NCI-H187 (cell line): ENCODE results near the gene HAPLN1.

Experiments
- DNase-seq, 2 experiments: peaks; one replicate each; lab custom pipeline; 2025; lab: John Stamatoyannopoulos, UW

The HAPLN1 gene

GRCh38 chr5:83718195-83718825 lies 2.3 kb downstream of the HAPLN1 start:
- DNase-seq, result peak; percentile 1 to 31

- DNase-seq, result peak in 1 of 2 experiments; percentile 32
These were observed 5.2 kb downstream of the HAPLN1 start for GRCh38 chr5:83715236-83716065.

DNA sequence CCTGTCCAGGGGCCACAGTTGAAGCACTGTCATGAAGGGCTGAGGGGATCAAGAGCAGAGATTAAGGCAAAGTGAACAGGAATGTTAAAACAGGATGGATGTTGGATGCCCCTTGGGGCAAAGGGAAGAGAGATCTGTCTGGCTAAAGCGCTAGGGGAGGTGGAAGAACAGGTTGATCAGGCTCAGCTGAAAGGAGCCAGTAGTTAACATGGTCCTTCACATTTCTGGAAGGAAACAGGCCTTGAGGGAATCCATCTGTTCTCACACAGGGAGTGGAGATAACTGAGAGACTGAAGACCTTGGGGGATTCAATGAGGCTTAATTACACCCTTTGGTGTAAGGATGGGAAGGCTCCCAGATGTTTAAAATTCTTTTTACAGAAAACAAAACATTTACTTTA lies 5.8 kb downstream of the HAPLN1 start:
- peak in 1 of 2 experiments; percentile 57 for DNase-seq

GRCh38 chr5:83711982-83712601 lies 8.6 kb downstream of the HAPLN1 start:
- DNase-seq, result peak in 1 of 2 experiments; percentile 1

DNA sequence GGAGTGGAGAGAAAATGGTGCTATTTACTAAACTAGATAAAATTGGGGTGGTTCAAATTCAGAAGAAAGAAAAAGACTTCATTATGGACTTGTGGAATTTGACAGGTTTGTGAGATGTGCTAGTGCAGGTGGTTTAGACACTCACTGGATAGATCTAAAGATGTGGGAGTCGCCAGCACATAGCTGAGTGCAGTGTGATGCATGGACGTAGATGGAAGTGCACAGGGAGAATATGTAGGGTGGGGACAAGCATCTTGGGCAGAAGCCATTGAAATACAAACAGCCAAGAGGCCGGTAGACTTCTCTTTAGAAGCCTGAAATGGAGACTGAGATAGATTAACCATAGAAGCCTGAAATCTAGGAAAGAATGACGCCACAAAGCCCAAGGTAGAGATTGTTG lies 10.7 kb downstream of the HAPLN1 start:
- DNase-seq, result no peak

DNA sequence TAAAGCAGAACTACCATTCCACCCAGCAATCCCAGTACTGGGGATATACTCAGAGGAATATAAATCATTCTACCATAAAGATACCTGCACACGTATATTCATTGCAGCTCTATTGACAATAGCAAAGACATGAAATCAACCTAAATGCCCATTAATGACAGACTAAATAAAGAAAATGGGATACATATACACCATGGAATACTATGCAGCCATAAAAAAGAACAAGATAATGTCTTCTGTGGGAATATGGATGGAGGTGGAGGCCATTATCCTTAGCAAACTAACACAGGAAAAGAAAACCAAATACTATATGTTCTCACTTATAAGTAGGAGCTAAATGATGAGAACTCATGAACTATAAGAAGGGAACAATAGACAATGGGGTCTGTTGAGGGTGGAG lies 12.5 kb downstream of the HAPLN1 start:
- no peak for DNase-seq

DNA sequence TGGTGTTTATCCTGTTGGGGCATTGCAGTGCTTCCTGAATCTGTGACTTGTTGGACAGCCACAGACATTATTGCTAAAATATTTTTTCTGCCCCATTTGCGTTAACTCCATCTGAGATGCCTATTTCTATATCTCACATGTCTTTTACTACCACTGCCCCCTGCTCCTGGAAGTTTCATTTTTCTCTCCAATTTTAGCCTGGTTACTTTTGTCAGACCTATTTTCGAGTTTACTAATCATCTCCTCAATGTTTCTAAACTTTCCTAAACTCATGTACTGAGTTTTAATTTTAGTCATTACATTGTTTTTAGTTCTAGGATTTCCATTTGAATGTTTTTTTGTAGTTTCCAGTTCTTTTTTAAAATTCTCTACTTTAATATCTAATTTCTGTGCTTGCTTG lies 17.6 kb downstream of the HAPLN1 start:
- no peak for DNase-seq

GRCh38 chr5:83701886-83702285 lies 18.8 kb downstream of the HAPLN1 start:
- DNase-seq, result no peak

GRCh38 chr5:83689881-83690280 lies 30.8 kb downstream of the HAPLN1 start:
- DNase-seq, result no peak

GRCh38 chr5:83688281-83688680 lies 32.4 kb downstream of the HAPLN1 start:
- DNase-seq, result no peak

DNA sequence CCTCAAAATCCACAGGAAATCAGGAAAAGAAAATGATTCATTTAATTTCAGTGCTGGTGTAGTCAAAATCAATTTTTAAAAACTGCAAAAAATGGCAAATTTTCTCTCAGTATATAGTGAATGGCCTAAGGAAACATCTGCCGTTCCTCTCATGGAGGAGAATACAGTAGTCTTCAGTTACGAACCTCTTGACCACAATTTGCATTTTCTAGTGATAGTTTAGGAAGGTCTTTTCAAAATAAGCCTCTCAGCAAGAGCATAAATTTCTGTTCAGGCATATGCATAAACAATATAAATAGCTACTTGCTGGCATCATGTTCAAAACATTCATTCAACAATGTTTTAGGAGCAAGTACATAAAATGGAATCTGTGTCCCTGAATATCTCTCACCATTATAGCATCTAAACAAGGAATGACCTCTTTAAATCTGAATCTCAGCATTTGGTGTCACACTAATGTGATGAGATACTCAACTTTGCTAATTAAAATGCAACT lies 33.5 kb downstream of the HAPLN1 start:
- DNase-seq, result no peak

DNA sequence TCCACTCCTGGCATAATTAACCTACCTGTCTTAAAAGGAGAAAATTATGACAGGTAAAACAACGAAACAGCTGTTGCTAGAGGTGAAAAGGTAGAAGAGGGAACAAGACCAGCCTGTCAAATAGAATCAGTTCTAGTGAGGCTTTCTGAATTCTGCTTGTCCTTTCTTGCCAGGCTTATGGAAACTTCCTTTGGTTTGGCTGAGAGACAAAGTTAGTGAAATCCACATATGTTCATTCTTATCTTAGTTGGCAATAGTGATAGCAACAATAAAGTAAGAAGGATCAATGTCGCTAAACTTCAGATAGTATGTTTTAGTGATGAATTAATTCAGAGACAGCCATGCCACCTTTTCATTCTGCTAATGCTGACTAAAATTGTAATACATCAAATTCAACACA lies 34.4 kb downstream of the HAPLN1 start:
- no peak for DNase-seq

- no peak for DNase-seq
These were observed 36.8 kb downstream of the HAPLN1 start for GRCh38 chr5:83683836-83684235.

DNA sequence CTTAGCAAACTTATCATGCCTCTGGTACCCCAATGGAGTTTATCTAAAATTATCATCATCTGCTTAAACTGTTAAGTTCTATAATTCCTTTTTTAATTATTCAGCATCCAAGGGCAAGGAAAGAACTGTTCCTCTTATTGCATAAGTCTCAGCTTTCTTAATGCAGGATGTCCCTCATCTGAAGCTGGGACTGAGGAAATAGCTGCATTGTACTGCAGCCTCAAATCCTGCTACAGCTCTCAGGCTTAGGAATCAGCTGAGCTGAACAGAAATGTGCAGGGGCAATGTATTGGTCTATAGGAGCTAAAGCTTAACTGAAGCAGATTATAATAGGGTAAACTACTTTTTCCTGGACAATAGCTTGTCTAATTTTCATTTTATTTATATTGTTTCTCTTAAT lies 48.0 kb downstream of the HAPLN1 start:
- no peak for DNase-seq

GRCh38 chr5:83672158-83672557 lies 48.5 kb downstream of the HAPLN1 start:
- no peak for DNase-seq

GRCh38 chr5:83665631-83666030 lies 55.0 kb downstream of the HAPLN1 start:
- DNase-seq, result no peak

GRCh38 chr5:83662558-83662957 lies 58.1 kb downstream of the HAPLN1 start:
- no peak for DNase-seq

DNA sequence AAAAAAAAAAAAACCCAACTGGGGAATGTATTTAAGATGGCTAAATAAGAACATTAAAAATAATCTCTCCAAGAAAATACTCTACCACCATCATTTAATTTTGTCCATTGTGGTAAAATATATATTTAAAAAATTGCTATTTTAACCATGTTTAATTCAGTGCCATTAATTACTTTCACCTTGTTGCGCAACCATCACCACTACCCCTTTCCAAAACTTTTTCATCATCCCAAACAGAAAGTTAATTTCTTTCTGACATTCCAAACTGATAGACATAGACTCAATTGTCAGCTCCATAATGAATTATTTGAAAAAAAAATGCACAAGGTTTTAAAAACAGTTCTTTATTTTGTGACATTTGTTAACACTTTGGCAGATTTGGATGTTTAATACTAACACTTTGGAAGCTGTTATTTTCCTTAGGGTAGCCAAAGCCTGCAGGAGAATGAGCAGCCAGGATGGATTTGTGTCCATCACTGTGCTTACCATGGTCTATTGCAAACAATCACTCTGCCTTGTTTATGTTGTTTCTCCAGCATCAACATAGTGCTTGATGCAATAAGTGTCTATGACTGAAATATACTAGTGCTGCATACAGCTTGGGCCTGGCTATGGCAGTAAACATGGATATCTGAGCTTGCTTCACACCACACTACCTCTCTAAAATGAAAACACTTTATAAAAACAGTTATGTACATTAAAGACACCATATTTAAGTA lies 62.7 kb downstream of the HAPLN1 start:
- no peak for DNase-seq

DNA sequence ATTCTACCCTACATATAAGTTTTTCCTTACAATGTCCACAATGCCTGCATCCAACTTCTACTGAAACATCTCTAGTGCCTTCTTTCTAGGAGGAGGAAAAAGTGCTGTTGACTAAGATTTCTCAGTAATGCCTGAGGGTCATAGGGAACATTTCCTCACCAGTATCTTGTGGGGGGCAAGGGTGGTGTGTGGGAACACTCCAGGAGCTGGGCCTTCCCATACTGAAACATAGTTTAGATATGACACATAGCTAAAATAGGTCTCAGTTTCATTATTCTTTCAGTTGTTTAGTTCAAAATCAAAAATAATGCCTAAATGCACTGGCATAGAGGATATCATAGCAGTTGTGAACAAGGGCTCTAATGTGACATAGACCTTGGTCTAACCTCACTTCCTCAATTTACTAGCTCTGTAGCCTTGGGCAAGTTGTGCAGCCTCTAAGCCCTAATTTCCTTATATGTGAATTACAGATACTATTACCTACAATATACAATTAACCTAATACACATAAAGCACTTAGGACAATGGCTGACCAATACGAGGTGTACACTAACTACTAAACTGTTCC lies 66.1 kb downstream of the HAPLN1 start:
- DNase-seq, result no peak

- no peak for DNase-seq
These were observed 67.0 kb downstream of the HAPLN1 start for GRCh38 chr5:83653669-83654068.

- no peak for DNase-seq
These were observed 74.7 kb downstream of the HAPLN1 start for GRCh38 chr5:83645936-83646335.

DNA sequence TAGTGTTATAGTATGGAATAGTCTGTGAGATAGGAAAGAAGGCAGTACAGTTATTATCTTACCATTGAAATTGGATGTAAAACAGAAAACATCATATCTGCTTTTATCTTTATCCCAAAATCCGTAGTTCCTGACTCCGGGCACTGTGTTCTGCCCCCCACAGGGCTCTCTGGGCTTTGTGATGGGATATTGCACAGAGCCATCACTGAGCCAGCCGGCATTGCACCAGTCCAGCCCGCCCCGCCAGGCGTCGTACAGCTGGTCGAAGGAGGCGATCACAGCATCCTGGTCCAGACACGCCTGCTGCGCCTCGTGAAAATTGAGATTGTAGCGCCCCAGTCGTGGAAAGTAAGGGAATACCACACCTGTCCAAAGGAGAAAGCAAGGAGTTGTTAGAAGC lies 76.4 kb downstream of the HAPLN1 start:
- DNase-seq, result no peak
